GM13976 (cell line): ENCODE data around the gene TM4SF1.

Experiments used
- DNase-seq: peaks from one replicate; pipeline ENCODE4 v3.0.0; 2012; ENCODE audit warnings: low spot score
- in situ Hi-C: fragments of 300-500 bp; cut with MboI; formaldehyde crosslinking; loops from one replicate; pipeline ENCODE4 v1.12.0; 2022; ENCODE audit warnings: low sequenced_read_pairs, mixed read lengths, inconsistent platforms; ENCODE audit not compliant: unreplicated experiment
- TF ChIP-seq, protein P1 (sequence below): IDR thresholded peaks from 2 replicates; pipeline ENCODE4 v1.5.1; 2012; ENCODE audit warnings: borderline replicate concordance, mild to moderate bottlenecking; ENCODE audit not compliant: insufficient read depth; ENCODE audit errors: extremely low read depth, missing control alignments, control extremely low read depth

Gene TM4SF1

DNA sequence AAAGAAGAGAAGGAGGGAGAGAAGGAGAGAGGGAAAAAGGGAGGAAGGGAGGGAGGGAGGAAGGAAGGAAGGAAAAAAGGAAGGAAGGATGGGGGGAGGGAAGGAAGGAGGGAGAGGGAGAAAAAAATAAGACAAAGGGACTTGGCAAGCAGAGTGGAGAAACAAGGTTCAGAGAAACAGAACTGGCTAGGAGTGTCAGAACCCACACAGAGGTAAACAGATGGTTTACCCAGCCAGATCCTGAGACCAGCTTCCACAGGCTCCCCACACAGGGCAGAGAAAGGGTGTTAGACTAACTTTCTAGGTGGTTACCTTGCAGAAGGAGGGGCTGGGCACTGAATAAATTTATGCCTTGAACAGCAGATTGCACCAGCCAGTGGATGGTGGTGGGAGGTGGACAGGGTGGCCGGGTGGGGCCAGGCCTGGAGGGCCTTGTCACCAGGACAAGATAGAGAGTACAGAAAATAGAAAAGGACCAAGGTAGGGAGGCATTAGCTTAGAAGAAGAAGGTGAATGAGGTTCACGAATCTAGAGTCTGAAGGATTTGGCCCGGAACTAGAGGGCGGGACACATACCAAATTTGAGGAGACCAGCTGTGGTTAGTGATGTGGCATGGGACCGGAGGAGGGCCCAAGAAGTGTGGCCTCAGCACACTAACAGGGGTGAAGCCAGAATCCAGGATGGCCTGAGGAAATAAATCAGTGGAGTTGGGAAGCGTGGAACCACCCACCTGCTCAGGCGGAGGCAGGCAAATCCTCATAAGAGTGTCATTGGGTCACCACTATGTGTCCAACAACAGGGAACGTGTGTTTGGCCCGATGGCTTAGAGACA, 1.2 kb upstream of the TM4SF1 start:
- TF ChIP-seq, protein P1, sequence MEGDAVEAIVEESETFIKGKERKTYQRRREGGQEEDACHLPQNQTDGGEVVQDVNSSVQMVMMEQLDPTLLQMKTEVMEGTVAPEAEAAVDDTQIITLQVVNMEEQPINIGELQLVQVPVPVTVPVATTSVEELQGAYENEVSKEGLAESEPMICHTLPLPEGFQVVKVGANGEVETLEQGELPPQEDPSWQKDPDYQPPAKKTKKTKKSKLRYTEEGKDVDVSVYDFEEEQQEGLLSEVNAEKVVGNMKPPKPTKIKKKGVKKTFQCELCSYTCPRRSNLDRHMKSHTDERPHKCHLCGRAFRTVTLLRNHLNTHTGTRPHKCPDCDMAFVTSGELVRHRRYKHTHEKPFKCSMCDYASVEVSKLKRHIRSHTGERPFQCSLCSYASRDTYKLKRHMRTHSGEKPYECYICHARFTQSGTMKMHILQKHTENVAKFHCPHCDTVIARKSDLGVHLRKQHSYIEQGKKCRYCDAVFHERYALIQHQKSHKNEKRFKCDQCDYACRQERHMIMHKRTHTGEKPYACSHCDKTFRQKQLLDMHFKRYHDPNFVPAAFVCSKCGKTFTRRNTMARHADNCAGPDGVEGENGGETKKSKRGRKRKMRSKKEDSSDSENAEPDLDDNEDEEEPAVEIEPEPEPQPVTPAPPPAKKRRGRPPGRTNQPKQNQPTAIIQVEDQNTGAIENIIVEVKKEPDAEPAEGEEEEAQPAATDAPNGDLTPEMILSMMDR = no peak
- in situ Hi-C loops = no loop called here
- no peak for DNase-seq

DNA sequence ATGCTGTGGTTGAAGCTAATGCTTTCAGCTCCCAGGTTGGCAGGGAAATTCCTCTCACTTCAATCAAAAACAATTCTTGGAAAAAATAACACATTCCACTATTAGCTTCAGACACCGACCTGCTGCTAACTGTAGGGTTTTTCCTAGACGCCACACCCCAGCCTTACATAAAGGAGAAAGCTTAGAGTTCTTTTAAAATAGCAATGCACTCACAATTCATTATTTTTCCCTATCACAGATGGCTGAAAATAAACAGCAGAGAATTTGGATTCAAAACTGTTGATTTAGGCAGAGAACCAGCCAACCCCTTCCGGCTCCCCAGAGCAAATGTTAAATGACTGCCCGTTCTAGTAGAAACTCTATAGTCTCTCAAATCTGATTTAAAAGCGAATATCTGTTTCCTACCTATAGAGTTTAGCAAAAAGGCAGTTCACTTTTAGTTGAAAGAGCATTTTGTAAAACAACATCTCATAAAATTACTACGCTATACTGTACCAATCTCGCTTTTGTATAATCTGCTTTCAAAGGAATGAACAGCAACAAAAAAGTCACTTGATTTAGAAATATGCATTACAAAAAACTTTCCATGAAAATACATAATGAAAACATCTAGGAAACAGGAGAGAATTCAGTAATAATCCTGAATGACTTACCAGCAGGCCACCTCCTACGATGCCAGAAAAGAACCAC, 586 bp downstream of the TM4SF1 start:
- no peak for DNase-seq
- TF ChIP-seq, protein P1 = no peak
- in situ Hi-C loops = no loop called here

GRCh38 chr3:149375501-149376196, 1.8 kb downstream of the TM4SF1 start:
- TF ChIP-seq, protein P1 = no peak
- in situ Hi-C loops = no loop called here
- DNase-seq = no peak

DNA sequence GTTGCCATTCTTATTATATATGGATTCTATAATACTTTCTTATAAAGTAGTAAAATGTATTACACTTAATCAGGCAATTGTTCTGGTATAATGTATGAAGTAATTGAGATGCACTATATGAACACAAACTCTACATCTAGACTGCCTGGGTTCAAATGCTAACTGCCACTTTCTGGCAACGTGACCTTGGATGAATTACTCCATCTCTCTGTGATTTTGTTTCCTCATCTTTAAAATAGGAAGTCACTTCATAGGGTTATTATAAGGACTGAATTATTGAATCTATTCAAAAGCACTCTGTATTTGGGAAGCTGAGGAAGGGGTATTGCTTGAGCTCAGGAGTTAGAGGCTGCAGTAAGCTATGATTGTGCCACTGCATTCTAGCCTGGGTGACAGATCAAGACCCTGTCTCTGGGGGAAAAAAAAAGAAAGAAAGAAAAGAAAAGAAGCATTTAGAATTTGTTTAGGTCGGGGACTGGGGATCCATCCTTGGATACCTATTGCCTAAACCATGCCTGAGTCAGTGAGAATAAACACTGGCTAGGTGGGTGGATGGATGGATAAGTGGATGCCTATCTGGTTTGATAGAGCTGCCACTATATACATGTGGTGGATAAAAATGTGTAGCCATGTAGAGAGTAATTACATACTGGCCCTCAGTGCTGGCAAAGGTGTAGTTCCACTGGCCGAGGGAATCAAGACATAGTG, 2.5 kb downstream of the TM4SF1 start:
- in situ Hi-C loops = no loop called here

GRCh38 chr3:149374391-149374790, 3.1 kb downstream of the TM4SF1 start:
- TF ChIP-seq, protein P1 = no peak
- DNase-seq = no peak
- in situ Hi-C loops = no loop called here

More for the DNA sequence above, 2.5 kb downstream of the TM4SF1 start:
- DNase-seq = no peak
- TF ChIP-seq, protein P1 = no peak
